RWPE2 (cell line): ENCODE results near the gene SDSL.
A peak's percentile ranks its signal among the peaks of the same experiment; 100 is the strongest.

ENCODE experiments used
- ATAC-seq: fragments of 200-7000 bp; cut with Tn5 transposase; 3 replicates; pipeline ENCODE4 v1.9.1; 2021; ENCODE audit warnings: low read depth
- DNase-seq: peaks from one replicate; pipeline ENCODE4 v3.0.0-alpha.2; 2020; ENCODE audit warnings: low spot score
- H3K27ac ChIP-seq: fragments of 450-650 bp; 2 replicates; pipeline ENCODE4 v1.5.1; 2017; ENCODE audit warnings: mild to moderate bottlenecking; ENCODE audit not compliant: poor library complexity, severe bottlenecking
- H3K27me3 ChIP-seq: fragments of 250-450 bp; sonication (Bioruptor Pico); 2 replicates; pipeline ENCODE4 v1.5.1; 2021; ENCODE audit warnings: mild to moderate bottlenecking, moderate library complexity; ENCODE audit not compliant: insufficient read depth, poor library complexity, severe bottlenecking
- H3K36me3 ChIP-seq: fragments of 250-450 bp; sonication (Bioruptor Pico); 2 replicates; pipeline ENCODE4 v1.5.1; 2020; ENCODE audit warnings: low read depth, mild to moderate bottlenecking, moderate library complexity
- H3K4me1 ChIP-seq: fragments of 250-450 bp; sonication (Bioruptor Pico); 2 replicates; pipeline ENCODE4 v1.5.1; 2021; ENCODE audit warnings: mild to moderate bottlenecking, moderate library complexity; ENCODE audit not compliant: insufficient read depth, poor library complexity, severe bottlenecking
- H3K4me3 ChIP-seq: fragments of 250-450 bp; sonication (Bioruptor Pico); 2 replicates; pipeline ENCODE4 v1.5.1; 2021; ENCODE audit warnings: mild to moderate bottlenecking, moderate library complexity; ENCODE audit not compliant: severe bottlenecking
- H3K9me3 ChIP-seq: fragments of 250-450 bp; sonication (Bioruptor Pico); 2 replicates; pipeline ENCODE4 v1.5.1; 2021; ENCODE audit warnings: mild to moderate bottlenecking, moderate library complexity; ENCODE audit not compliant: severe bottlenecking
- CTCF ChIP-seq: fragments of 450-650 bp; IDR thresholded peaks from one replicate; pipeline ENCODE4 v1.5.1; 2017; ENCODE audit warnings: mild to moderate bottlenecking, moderate library complexity; ENCODE audit not compliant: poor library complexity, severe bottlenecking

SDSL gene

GRCh38 chr12:113459981-113460380 is 37.8 kb downstream of the SDSL start:
- H3K27ac ChIP-seq = no peak overlapping the region
- H3K4me3 ChIP-seq = no peak overlapping the region
- no peaks in the 10 kb centered on the region for H3K4me1 ChIP-seq
- no peaks in the 10 kb centered on the region for H3K36me3 ChIP-seq
- ATAC-seq (no peak), DNase-seq (no peak)
- peaks cover 39% of the 10 kb centered on the region for H3K27me3 ChIP-seq
- no peak for TF ChIP-seq CTCF
- no peaks in the 10 kb centered on the region for H3K9me3 ChIP-seq

- peaks cover 55% of the 10 kb centered on the region for H3K27me3 ChIP-seq
These were observed 39.5 kb downstream of the SDSL start for GRCh38 chr12:113461666-113462065.

GRCh38 chr12:113462117-113462774 is 40.1 kb downstream of the SDSL start:
- H3K27me3 ChIP-seq = peaks cover 61% of the 10 kb centered on the region
- peak; percentile 65 for ATAC-seq
- H3K4me1 ChIP-seq = no peaks in the 10 kb centered on the region
- no peak overlapping the region for H3K27ac ChIP-seq
- H3K36me3 ChIP-seq = no peaks in the 10 kb centered on the region
- no peaks in the 10 kb centered on the region for H3K9me3 ChIP-seq
- TF ChIP-seq CTCF = peak; percentile 83
- no peak for DNase-seq
- H3K4me3 ChIP-seq = no peak overlapping the region

More at GRCh38 chr12:113461666-113462065, 39.5 kb downstream of the SDSL start:
- H3K4me1 ChIP-seq = no peaks in the 10 kb centered on the region
- no peaks in the 10 kb centered on the region for H3K9me3 ChIP-seq
- H3K36me3 ChIP-seq = no peaks in the 10 kb centered on the region
- no peak for TF ChIP-seq CTCF
- ATAC-seq (no peak), DNase-seq (no peak)
- H3K27ac ChIP-seq = no peak overlapping the region
- no peak overlapping the region for H3K4me3 ChIP-seq

GRCh38 chr12:113462998-113463745 is 41.0 kb downstream of the SDSL start:
- Histone ChIP-seq H3K27ac (no peak overlapping the region), H3K9me3 (no peaks in the 10 kb centered on the region), H3K36me3 (no peaks in the 10 kb centered on the region), H3K4me1 (no peaks in the 10 kb centered on the region), H3K4me3 (no peak overlapping the region), H3K27me3 (peaks cover 70% of the 10 kb centered on the region)
- DNase-seq (no peak), ATAC-seq (no peak)
- no peak for TF ChIP-seq CTCF
